ENCODE data around the gene SLC37A4. TPM values are rescaled to one million over a fixed set of nuclear protein-coding genes. Genes with fewer than 3 reads are reported as not detected.
"Not testable (repeated sequence)": the region's sequence is repeated elsewhere in the genome, so short reads cannot be mapped to it uniquely, and the experiment has no call there.

SLC37A4 gene
- polyA plus RNA-seq, 3 donors from 2014 or later, result 9.4 to 11.6 (median 11.4) TPM

DNA sequence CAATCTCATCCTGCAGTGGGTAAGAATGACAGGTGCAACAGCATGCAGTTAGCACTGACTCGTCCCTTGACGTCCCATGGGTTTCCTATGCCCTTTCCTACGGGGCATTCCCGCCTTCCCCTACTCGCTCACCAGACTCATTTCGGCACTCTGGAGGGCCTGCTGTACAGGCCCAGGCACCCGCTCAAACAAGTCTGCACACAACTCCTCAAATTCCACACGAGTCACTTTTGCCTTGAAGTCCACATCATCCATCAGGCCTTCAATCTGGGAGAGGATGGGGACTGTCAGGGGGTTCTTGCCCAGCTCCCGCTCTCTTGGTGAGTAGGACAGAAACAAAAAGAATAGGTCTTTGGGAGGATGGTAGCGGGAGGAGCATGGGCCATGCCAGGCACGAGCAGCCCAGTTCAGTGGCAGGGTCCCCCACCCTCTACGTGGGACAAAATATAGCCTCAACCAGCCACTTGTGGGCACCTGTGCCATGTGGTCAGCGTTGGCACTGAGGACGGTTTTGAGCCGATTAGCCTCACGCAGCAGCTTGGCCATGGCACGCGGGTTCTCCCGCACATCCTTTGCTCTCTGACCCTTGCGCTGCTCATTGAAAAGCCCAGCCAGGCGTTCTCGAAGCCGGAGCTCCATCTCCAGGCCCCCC, 21.6 kb upstream of the SLC37A4 start:
- Mint-ChIP-seq H3K4me3 (no peak overlapping the region), H3K9me3 (no peaks in the 10 kb centered on the region), H3K27me3 (ENCODE audit: low read depth in 3 of 3) (peaks cover 2 to 8% (median 5%) of the 10 kb centered on the region in 3 donors), H3K4me1 (peaks cover 30 to 37% of the 10 kb centered on the region in 2 donors), H3K27ac (peak overlapping the region in 3 of 6 donors; percentile 19 to 81 (median 45)), H3K36me3 (peaks cover 25 to 48% (median 30%) of the 10 kb centered on the region in 3 donors)
- DNase-seq, result no peak

- Mint-ChIP-seq H3K27me3 (ENCODE audit: low read depth in 3 of 3) (peaks cover 2 to 3% (median 2%) of the 10 kb centered on the region in 3 donors), H3K4me1 (peaks cover 28 to 37% of the 10 kb centered on the region in 2 donors), H3K27ac (no peak overlapping the region), H3K9me3 (no peaks in the 10 kb centered on the region), H3K4me3 (no peak overlapping the region), H3K36me3 (peaks cover 27 to 52% (median 33%) of the 10 kb centered on the region in 3 donors)
- no peak for DNase-seq
Measured at GRCh38 chr11:119051440-119052162, 20.9 kb upstream of the SLC37A4 start.

DNA sequence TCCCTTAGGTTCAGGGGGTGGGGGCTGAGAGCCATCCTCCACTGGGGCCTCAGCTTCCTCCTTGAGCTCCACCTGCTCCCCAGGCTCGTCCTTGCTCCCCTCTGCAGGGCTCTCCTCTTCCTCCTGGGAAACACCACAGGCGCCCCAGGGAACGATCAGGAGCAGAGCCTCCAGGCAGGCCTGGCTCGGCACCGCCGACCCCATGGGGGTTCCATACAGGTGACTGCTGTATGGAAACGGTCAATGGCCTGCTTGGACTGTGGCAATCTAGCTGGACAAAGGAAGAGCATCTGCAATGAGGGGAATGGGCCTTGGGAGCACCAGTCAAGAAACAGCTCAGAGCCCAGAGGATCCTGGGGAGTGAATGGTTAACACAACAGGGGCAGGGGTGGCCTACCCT, 18.4 kb upstream of the SLC37A4 start:
- H3K27me3 Mint-ChIP-seq (ENCODE audit: low read depth in 3 of 3), result peaks cover 0 to 2% (median 2%) of the 10 kb centered on the region in 3 donors
- H3K27ac Mint-ChIP-seq, result peak overlapping the region in 1 of 6 donors; percentile 55
- H3K4me1 Mint-ChIP-seq, result peaks cover 10 to 17% of the 10 kb centered on the region in 2 donors
- no peak overlapping the region for H3K4me3 Mint-ChIP-seq
- no peaks in the 10 kb centered on the region for H3K9me3 Mint-ChIP-seq
- H3K36me3 Mint-ChIP-seq, result peaks cover 27 to 65% (median 31%) of the 10 kb centered on the region in 3 donors
- DNase-seq, result no peak

- Mint-ChIP-seq H3K4me1 (peaks cover 7 to 16% of the 10 kb centered on the region in 2 donors), H3K27me3 (ENCODE audit: low read depth in 3 of 3) (peaks cover 0 to 2% (median 2%) of the 10 kb centered on the region in 3 donors), H3K4me3 (no peak overlapping the region), H3K9me3 (no peaks in the 10 kb centered on the region), H3K36me3 (peaks cover 23 to 62% (median 28%) of the 10 kb centered on the region in 3 donors), H3K27ac (peak overlapping the region in 1 of 6 donors; percentile 71)
- no peak for DNase-seq
Measured at GRCh38 chr11:119048644-119049043, 18.0 kb upstream of the SLC37A4 start.

DNA sequence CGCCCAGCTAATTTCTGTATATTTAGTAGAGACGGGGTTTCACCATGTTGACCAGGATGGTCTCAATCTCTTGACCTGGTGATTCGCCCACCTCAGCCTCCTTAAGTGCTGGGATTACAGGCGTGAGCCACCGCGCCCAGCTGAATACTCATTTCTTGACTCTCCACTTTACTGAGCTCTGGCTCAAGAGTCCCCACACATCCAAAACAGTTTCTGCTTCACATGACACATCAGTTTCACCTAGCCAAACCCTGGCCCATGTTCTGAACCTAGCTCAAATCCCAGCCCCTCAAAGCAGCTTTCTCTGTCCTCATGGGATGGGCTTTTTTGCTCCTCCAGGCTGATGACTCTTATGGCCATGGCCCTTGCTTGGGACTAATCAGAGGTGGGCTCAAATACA, 16.5 kb upstream of the SLC37A4 start:
- peaks cover 0 to 2% (median 2%) of the 10 kb centered on the region in 3 donors for H3K27me3 Mint-ChIP-seq (ENCODE audit: low read depth in 3 of 3)
- DNase-seq, result no peak
- peaks cover 3 to 6% of the 10 kb centered on the region in 2 donors for H3K4me1 Mint-ChIP-seq
- H3K36me3 Mint-ChIP-seq, result peaks cover 13 to 48% (median 18%) of the 10 kb centered on the region in 3 donors
- peak overlapping the region in 1 of 6 donors; percentile 38 for H3K27ac Mint-ChIP-seq
- no peak overlapping the region for H3K4me3 Mint-ChIP-seq
- no peaks in the 10 kb centered on the region for H3K9me3 Mint-ChIP-seq

- H3K36me3 Mint-ChIP-seq, result peaks cover 10 to 43% (median 18%) of the 10 kb centered on the region in 3 donors
Measured at GRCh38 chr11:119046489-119046888, 15.8 kb upstream of the SLC37A4 start.

GRCh38 chr11:119044708-119045107, 14.0 kb upstream of the SLC37A4 start:
- H3K9me3 Mint-ChIP-seq, result no peaks in the 10 kb centered on the region
- peaks cover 0 to 4% of the 10 kb centered on the region in 2 donors for H3K4me1 Mint-ChIP-seq
- peaks cover 0 to 2% (median 0%) of the 10 kb centered on the region in 3 donors for H3K27me3 Mint-ChIP-seq (ENCODE audit: low read depth in 3 of 3)
- peak overlapping the region in 1 of 6 donors; percentile 48 for H3K27ac Mint-ChIP-seq
- peaks cover 8 to 33% (median 16%) of the 10 kb centered on the region in 3 donors for H3K36me3 Mint-ChIP-seq
- DNase-seq, result no peak
- no peak overlapping the region for H3K4me3 Mint-ChIP-seq

More at GRCh38 chr11:119046489-119046888, 15.8 kb upstream of the SLC37A4 start:
- H3K27me3 Mint-ChIP-seq (ENCODE audit: low read depth in 3 of 3), result peaks cover 0 to 2% (median 2%) of the 10 kb centered on the region in 3 donors
- H3K27ac Mint-ChIP-seq, result no peak overlapping the region
- H3K9me3 Mint-ChIP-seq, result no peaks in the 10 kb centered on the region
- DNase-seq, result no peak
- no peak overlapping the region for H3K4me3 Mint-ChIP-seq
- peaks cover 2 to 6% of the 10 kb centered on the region in 2 donors for H3K4me1 Mint-ChIP-seq

- Mint-ChIP-seq H3K9me3 (no peaks in the 10 kb centered on the region), H3K4me1 (no peaks in the 10 kb centered on the region), H3K27ac (no peak overlapping the region), H3K27me3 (ENCODE audit: low read depth in 3 of 3) (no peaks in the 10 kb centered on the region), H3K36me3 (peaks cover 4 to 20% (median 7%) of the 10 kb centered on the region in 3 donors), H3K4me3 (no peak overlapping the region)
- no peak for DNase-seq
Measured at GRCh38 chr11:119042927-119043326, 12.2 kb upstream of the SLC37A4 start.

- no peaks in the 10 kb centered on the region for H3K9me3 Mint-ChIP-seq
- H3K4me3 Mint-ChIP-seq, result no peak overlapping the region
- no peaks in the 10 kb centered on the region for H3K27me3 Mint-ChIP-seq (ENCODE audit: low read depth in 3 of 3)
- peaks cover 0 to 15% (median 3%) of the 10 kb centered on the region in 3 donors for H3K36me3 Mint-ChIP-seq
- DNase-seq, result no peak
- no peak overlapping the region for H3K27ac Mint-ChIP-seq
- H3K4me1 Mint-ChIP-seq, result no peaks in the 10 kb centered on the region
Measured at GRCh38 chr11:119041821-119042514, 11.3 kb upstream of the SLC37A4 start.

- not testable (repeated sequence) for DNase-seq; H3K9me3 Mint-ChIP-seq; H3K36me3 Mint-ChIP-seq; H3K27me3 Mint-ChIP-seq (ENCODE audit: low read depth in 3 of 3); H3K4me3 Mint-ChIP-seq; H3K4me1 Mint-ChIP-seq; H3K27ac Mint-ChIP-seq
Measured at GRCh38 chr11:119039471-119039870, 8.8 kb upstream of the SLC37A4 start.

DNA sequence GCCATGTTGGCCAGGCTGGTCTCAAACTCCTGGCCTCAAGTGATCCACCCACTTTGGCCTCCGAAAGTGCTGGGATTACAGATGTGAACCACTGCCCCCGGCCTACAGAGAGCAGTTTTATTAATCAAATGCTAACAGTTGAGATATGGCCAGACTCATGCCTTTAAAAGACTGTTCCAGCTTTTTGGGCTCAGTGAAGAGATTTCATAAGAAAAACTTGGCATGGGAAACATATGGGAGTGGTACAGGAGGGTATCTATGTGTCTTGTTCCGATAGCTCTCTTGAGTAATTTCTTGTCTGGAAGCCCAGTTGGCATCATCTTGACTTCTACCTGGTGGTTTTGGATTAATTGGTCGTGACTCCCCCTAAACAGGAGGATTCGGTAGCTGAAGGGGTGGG, 8.2 kb upstream of the SLC37A4 start:
- DNase-seq, result no peak
- peak overlapping the region in 2 of 6 donors; percentile 3 to 43 for H3K27ac Mint-ChIP-seq
- peaks cover 0 to 1% (median 0%) of the 10 kb centered on the region in 3 donors for H3K27me3 Mint-ChIP-seq (ENCODE audit: low read depth in 3 of 3)
- no peaks in the 10 kb centered on the region for H3K4me1 Mint-ChIP-seq
- H3K4me3 Mint-ChIP-seq, result no peak overlapping the region
- no peaks in the 10 kb centered on the region for H3K36me3 Mint-ChIP-seq
- H3K9me3 Mint-ChIP-seq, result no peaks in the 10 kb centered on the region

DNA sequence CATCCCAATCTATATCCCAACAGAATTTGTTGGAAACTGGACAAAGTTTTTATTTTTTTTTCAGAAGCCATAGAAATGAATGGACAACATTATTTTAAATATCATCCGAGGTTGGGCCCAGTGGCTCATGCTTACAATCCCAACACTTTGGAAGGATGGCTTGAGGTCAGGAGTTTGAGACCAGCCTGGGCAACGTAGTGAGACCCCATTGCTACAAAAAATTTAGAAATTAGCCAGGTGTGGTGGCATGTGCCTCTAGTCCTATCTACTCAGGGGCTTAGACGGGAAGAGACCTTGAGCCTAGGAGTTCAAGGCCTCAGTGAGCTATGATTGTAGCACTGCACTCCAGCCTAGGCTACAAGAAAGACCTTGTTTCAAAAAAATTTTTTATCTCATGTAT, 4.1 kb upstream of the SLC37A4 start:
- Mint-ChIP-seq H3K27ac (no peak overlapping the region), H3K4me3 (no peak overlapping the region), H3K27me3 (ENCODE audit: low read depth in 3 of 3) (peaks cover 0 to 4% (median 0%) of the 10 kb centered on the region in 3 donors), H3K36me3 (no peaks in the 10 kb centered on the region), H3K9me3 (no peaks in the 10 kb centered on the region), H3K4me1 (peaks cover 2 to 10% of the 10 kb centered on the region in 2 donors)
- DNase-seq, result no peak

DNA sequence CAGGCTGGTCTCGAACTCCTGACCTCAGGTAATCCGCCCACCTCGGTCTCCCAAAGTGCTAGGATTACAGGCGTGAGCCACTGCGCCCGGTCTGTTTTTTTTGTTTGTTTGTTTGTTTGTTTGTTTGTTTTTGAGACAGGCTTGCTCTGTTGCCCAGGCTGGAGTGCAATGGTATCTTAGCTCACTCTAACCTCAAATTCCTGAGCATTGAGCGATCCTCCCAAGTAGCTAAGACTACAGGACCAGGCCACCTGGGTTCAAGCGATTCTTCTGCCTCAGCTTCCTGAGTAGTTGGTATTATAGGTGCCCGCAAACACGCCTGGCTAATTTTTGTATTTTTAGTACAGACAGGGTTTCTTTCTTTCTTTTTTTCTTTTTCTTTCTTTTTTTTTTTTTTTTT, 2.7 kb upstream of the SLC37A4 start:
- not testable (repeated sequence) for DNase-seq; H3K9me3 Mint-ChIP-seq; H3K27ac Mint-ChIP-seq; H3K36me3 Mint-ChIP-seq; H3K27me3 Mint-ChIP-seq (ENCODE audit: low read depth in 3 of 3); H3K4me3 Mint-ChIP-seq
- H3K4me1 Mint-ChIP-seq, result peaks cover 8 to 15% of the 10 kb centered on the region in 2 donors

GRCh38 chr11:119031912-119032280, 1.2 kb upstream of the SLC37A4 start:
- H3K27ac Mint-ChIP-seq, result peak overlapping the region in 2 of 6 donors; percentile 30 to 40
- H3K27me3 Mint-ChIP-seq (ENCODE audit: low read depth in 3 of 3), result peaks cover 0 to 4% (median 2%) of the 10 kb centered on the region in 3 donors
- no peaks in the 10 kb centered on the region for H3K9me3 Mint-ChIP-seq
- no peaks in the 10 kb centered on the region for H3K36me3 Mint-ChIP-seq
- H3K4me3 Mint-ChIP-seq, result peak overlapping the region in 1 of 5 donors; percentile 46
- H3K4me1 Mint-ChIP-seq, result peaks cover 8 to 15% of the 10 kb centered on the region in 2 donors
- DNase-seq, result no peak
